Measurements from ENCODE around the gene CCM2. TPM values are rescaled to one million over a fixed set of nuclear protein-coding genes. Genes with fewer than 3 reads are reported as not detected.

The CCM2 gene
- total and polyA plus RNA-seq, 12 donors: 36.1 to 84.5 (median 50.7) TPM

DNA sequence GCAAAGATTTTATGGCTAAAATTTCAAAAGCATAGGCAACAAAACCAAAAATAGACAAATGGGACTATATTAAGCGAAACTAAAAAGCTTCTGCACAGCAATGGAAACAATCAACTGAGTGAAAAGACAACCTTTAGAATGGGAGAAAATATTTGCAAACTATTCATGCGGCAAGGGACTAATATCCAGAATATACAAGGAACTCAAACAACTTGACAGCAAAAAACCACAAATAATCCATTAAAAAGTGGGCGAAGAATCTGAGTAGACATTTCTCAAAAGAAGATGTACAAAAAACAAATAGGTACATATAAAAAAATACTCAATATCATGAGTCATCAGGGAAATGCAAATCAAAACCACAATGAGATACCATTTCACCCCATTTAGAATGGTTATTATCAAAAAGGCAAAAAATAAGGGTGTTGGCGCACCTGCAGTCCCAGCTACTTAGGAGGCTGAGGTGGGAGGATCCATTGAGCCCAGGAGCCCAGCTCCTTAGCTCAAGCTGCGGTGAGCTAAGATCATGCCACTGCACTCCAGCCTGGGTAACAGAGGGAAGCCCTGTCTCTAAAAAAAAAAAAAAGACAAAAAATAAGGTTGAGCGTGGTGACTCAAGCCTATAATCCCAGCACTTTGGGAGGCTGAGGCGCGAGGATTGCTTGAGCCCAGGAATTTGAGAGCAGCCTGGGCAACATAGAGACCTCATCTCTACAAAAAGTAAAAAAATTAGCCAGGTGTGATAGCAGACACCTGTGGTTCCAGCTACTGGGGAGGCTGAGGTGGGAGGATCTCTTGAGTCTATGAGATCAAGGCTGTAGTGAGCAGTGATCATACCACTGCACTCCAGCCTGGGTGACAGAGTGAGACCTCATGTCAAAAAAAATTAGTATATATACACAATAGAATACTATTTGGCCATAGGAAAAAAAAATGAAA lies 4.2 kb upstream of the CCM2 start:
- H3K27me3 ChIP-seq: no peaks in the 10 kb centered on the region
- TF ChIP-seq CTCF (IDR thresholded peaks at IDR 0.05) (no peak), POLR2A (IDR thresholded peaks at IDR 0.05) (no peak)
- H3K4me3 ChIP-seq: no peak overlapping the region
- H3K27ac ChIP-seq: no peak overlapping the region
- H3K9me3 ChIP-seq (replicated peaks in 1 of 3): peaks cover 0 to 3% (median 0%) of the 10 kb centered on the region in 3 donors
- 90 to 96% (median 94%) methylated on average over 8 of the region's 8 CpGs for WGBS, 4 donors
- H3K36me3 ChIP-seq (replicated peaks in 1 of 2): no peaks in the 10 kb centered on the region
- intact Hi-C loops (cut with DNase I): no loop called here
- no peak for DNase-seq
- peaks cover 2 to 10% of the 10 kb centered on the region in 2 donors for H3K4me1 ChIP-seq (replicated peaks in 1 of 2)

DNA sequence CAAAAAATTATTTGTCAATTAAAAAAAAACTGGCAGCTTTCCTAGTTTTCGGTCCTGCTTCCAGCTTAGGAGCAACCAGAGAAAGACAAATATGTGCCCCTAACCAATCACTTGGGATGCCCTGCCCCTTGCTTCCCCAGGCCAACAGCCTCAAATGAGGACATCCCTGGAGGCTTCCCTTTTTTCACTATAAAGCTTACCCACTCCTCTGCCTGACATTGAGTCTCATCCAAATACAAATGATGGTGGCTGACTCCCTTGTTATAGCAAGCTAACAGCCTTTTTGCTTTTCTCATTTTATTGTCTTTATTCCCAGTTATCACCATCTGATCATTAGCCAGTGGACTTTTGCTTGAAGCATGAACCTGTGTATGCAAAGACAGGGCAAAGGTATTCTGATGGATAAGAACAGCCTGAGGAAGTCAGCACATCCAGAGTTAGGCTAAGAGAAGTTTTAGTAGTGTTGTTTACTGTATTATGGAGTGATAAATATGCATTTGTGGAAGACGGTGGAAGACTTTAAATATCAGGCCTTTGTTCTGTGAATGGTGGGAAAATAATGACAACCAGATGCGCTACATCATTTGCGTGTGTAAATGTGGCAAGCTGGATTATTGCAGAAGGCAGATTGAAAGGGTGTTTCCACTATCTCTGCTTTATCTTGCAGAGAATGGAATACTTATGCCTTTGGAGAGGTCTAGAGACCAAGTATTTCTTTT lies 1.7 kb upstream of the CCM2 start:
- WGBS, 4 donors: 87 to 93% (median 91%) methylated on average over 4 of the region's 4 CpGs
- Histone ChIP-seq H3K27me3 (no peaks in the 10 kb centered on the region), H3K27ac (peak overlapping the region in 4 of 5 donors; percentile 82 to 100 (median 90)), H3K9me3 (replicated peaks in 1 of 3) (no peaks in the 10 kb centered on the region), H3K4me1 (replicated peaks in 1 of 2) (peaks cover 15 to 22% of the 10 kb centered on the region in 2 donors), H3K4me3 (peak overlapping the region in 2 of 4 donors; percentile 39 to 82), H3K36me3 (replicated peaks in 1 of 2) (no peaks in the 10 kb centered on the region)
- intact Hi-C loops (cut with DNase I): no loop called here
- no peak for DNase-seq
- TF ChIP-seq POLR2A (IDR thresholded peaks at IDR 0.05): no peak
- no peak for TF ChIP-seq CTCF (IDR thresholded peaks at IDR 0.05)

- Histone ChIP-seq H3K27me3 (no peaks in the 10 kb centered on the region), H3K4me1 (replicated peaks in 1 of 2) (peaks cover 15 to 22% of the 10 kb centered on the region in 2 donors), H3K9me3 (replicated peaks in 1 of 3) (no peaks in the 10 kb centered on the region), H3K4me3 (peak overlapping the region in 2 of 4 donors; percentile 39 to 82), H3K27ac (peak overlapping the region in 4 of 5 donors; percentile 82 to 100 (median 90)), H3K36me3 (replicated peaks in 1 of 2) (no peaks in the 10 kb centered on the region)
- WGBS, 4 donors: 0 to 1% (median 1%) methylated on average over 28 to 66 of the region's 66 CpGs
- peak in 4 of 6 experiments; percentile 6 to 19 (median 13) for TF ChIP-seq CTCF (IDR thresholded peaks at IDR 0.05)
- TF ChIP-seq POLR2A (IDR thresholded peaks at IDR 0.05): peak; percentile 43 to 73
- DNase-seq: peak; percentile 100
- intact Hi-C loops (cut with DNase I): no loop called here
These were observed 532 bp upstream of the CCM2 start for GRCh38 chr7:44999245-45000092.
